GM19193 (cell line): ENCODE data around the gene ATP6V1F.

Source experiments
- POLR2A ChIP-seq: IDR thresholded peaks from 4 replicates; pipeline ENCODE4 v1.6.1; 2011; ENCODE audit not compliant: insufficient read depth, insufficient read length; ENCODE audit errors: extremely low read depth

The ATP6V1F gene

GRCh38 chr7:128887169-128888038 is 24.7 kb downstream of the ATP6V1F start:
- TF ChIP-seq POLR2A, result no peak

GRCh38 chr7:128888039-128888755 is 25.5 kb downstream of the ATP6V1F start:
- no peak for TF ChIP-seq POLR2A

GRCh38 chr7:128888756-128889095 is 26.1 kb downstream of the ATP6V1F start:
- no peak for TF ChIP-seq POLR2A

- TF ChIP-seq POLR2A, result no peak
Measured at GRCh38 chr7:128889121-128889520, 26.5 kb downstream of the ATP6V1F start.

- no peak for TF ChIP-seq POLR2A
Measured at GRCh38 chr7:128890306-128891109, 27.9 kb downstream of the ATP6V1F start.

GRCh38 chr7:128891110-128891941 is 28.7 kb downstream of the ATP6V1F start:
- no peak for TF ChIP-seq POLR2A

- no peak for TF ChIP-seq POLR2A
Measured at GRCh38 chr7:128891942-128892269, 29.2 kb downstream of the ATP6V1F start.

GRCh38 chr7:128892521-128893250 is 30.0 kb downstream of the ATP6V1F start:
- no peak for TF ChIP-seq POLR2A

- TF ChIP-seq POLR2A, result no peak
Measured at GRCh38 chr7:128893251-128894100, 30.8 kb downstream of the ATP6V1F start.

- TF ChIP-seq POLR2A, result no peak
Measured at GRCh38 chr7:128894101-128894440, 31.4 kb downstream of the ATP6V1F start.

GRCh38 chr7:128895320-128895719 is 32.7 kb downstream of the ATP6V1F start:
- no peak for TF ChIP-seq POLR2A

- TF ChIP-seq POLR2A, result no peak
Measured at GRCh38 chr7:128899392-128899791, 36.7 kb downstream of the ATP6V1F start.

- TF ChIP-seq POLR2A, result no peak
Measured at GRCh38 chr7:128900237-128900636, 37.6 kb downstream of the ATP6V1F start.
